ENCODE results near the gene PTPN7. TPM values are rescaled to one million over a fixed set of nuclear protein-coding genes. Genes with fewer than 3 reads are reported as not detected.
"Not testable (repeated sequence)": the region's sequence is repeated elsewhere in the genome, so short reads cannot be mapped to it uniquely, and the experiment has no call there.

Gene PTPN7
- polyA plus RNA-seq, 2 of the 4 experiments (the other 2 are of a cell fraction): 0.08 TPM; not detected in 1

DNA sequence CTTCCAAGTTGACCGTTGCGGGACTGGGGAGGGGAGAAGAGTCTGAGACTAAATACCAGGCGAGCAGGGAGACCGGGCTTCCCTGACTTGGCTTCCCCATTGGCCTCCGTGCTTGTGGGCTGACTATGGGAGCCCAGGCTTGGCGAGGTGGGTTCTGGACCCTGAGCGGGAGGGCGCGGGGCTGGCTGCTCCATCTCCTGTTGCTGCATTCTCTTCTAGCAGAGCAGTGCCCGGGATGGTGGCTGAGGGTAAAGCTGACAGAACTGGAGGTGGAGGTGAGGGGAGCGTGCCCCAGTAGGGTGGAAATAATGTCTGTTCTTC, 33.9 kb upstream of the PTPN7 start (continued):
- TF ChIP-seq, protein P1, sequence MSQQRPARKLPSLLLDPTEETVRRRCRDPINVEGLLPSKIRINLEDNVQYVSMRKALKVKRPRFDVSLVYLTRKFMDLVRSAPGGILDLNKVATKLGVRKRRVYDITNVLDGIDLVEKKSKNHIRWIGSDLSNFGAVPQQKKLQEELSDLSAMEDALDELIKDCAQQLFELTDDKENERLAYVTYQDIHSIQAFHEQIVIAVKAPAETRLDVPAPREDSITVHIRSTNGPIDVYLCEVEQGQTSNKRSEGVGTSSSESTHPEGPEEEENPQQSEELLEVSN (IDR thresholded peaks at IDR 0.05; ENCODE audit: borderline replicate concordance, low read depth): no peak
- no peak for TF ChIP-seq KDM1A (IDR thresholded peaks at IDR 0.05; ENCODE audit: low read depth)
- TF ChIP-seq ZC3H11A (IDR thresholded peaks at IDR 0.05): no peak
- no peak for TF ChIP-seq RARB (CRISPR knock-in tag; IDR thresholded peaks at IDR 0.05)
- no peak for TF ChIP-seq MYC (IDR thresholded peaks at IDR 0.05; ENCODE audit: borderline replicate concordance, low read length)
- no peak for TF ChIP-seq FOXS1 (CRISPR knock-in tag; IDR thresholded peaks at IDR 0.05)
- TF ChIP-seq JUNB (IDR thresholded peaks at IDR 0.05): no peak
- TF ChIP-seq NPAS2 (CRISPR knock-in tag; IDR thresholded peaks at IDR 0.05; ENCODE audit: borderline replicate concordance): no peak
- no peak for TF ChIP-seq CHD4 (IDR thresholded peaks at IDR 0.05; ENCODE audit: borderline replicate concordance)

DNA sequence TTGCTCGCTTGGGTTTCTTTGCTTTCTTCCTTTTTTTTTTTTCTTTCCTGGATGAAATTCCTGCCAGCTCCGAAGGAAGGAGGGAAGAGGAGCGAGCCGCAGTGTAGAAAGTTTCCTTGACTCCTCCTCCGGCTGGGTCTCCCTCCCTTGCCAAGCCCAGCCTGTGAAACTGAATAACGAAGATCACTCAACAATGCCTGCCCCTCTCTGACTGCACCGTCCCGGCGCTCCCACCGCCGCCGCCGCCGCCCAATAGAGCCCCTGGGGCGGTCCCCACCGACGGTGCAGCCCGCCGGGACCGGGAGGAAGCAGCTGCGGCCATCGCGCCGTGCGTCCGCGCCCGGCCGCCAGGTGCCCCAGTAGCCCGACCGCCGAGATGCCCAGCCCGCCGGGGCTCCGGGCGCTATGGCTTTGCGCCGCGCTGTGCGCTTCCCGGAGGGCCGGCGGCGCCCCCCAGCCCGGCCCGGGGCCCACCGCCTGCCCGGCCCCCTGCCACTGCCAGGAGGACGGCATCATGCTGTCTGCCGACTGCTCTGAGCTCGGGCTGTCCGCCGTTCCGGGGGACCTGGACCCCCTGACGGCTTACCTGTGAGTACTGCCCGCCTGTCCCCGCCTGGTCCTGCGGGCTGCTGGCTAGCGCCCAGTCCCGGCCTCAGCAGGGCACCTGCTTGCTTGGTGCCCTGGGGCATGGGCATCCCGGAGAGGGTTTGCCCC, 33.4 kb upstream of the PTPN7 start, which contains the start of gene LGR6:
LGR6 (plus strand) TSS at position 186 of the 714 bp plus-strand sequence; CDS start at position 377, 191 bp downstream.
- ATAC-seq (peak in 1 of 2 experiments; percentile 8; a peak in 3 of 6 replicates), DNase-seq (ENCODE audit: low read depth in 1 of 2, low spot score in 1 of 2) (no peak), FAIRE-seq (no peak)
- no peak for TF ChIP-seq ZFP36 (IDR thresholded peaks at IDR 0.05; ENCODE audit: borderline replicate concordance, partially characterized antibody)
- TF ChIP-seq, protein P2, sequence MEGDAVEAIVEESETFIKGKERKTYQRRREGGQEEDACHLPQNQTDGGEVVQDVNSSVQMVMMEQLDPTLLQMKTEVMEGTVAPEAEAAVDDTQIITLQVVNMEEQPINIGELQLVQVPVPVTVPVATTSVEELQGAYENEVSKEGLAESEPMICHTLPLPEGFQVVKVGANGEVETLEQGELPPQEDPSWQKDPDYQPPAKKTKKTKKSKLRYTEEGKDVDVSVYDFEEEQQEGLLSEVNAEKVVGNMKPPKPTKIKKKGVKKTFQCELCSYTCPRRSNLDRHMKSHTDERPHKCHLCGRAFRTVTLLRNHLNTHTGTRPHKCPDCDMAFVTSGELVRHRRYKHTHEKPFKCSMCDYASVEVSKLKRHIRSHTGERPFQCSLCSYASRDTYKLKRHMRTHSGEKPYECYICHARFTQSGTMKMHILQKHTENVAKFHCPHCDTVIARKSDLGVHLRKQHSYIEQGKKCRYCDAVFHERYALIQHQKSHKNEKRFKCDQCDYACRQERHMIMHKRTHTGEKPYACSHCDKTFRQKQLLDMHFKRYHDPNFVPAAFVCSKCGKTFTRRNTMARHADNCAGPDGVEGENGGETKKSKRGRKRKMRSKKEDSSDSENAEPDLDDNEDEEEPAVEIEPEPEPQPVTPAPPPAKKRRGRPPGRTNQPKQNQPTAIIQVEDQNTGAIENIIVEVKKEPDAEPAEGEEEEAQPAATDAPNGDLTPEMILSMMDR (IDR thresholded peaks at IDR 0.05): no peak
- TF ChIP-seq EHF (CRISPR knock-in tag; IDR thresholded peaks at IDR 0.05): no peak
- peaks cover 13% of the 10 kb centered on the region for H3K4me1 ChIP-seq
- peak within 1 kb of the TSS; percentile 56 to 76; a peak in 5 of 6 replicates for H3K27ac ChIP-seq
- peak within 1 kb of the TSS; percentile 36 for H3K4me3 ChIP-seq
- ChIA-PET CTCF (interaction anchor here (1.0 to 5.4 kb wide), 34 partner anchors 9 to 525 kb away, joined by 3 to 93 read pairs (median 9); partner anchors contain the start of genes PTPN7 and UBE2T), POLR2A (interaction anchor here (1.0 to 1.2 kb wide), 2 partner anchors 42 to 134 kb away, joined by 3 to 6 read pairs; no protein-coding TSS in a partner anchor)
- WGBS (ENCODE audit: missing lambda C conversion rate): 31% methylated on average over 21 of the region's 61 CpGs
- H3K4me2 ChIP-seq: peak within 1 kb of the TSS; percentile 68
- H3K9me3 ChIP-seq: no peaks in the 10 kb centered on the region

DNA sequence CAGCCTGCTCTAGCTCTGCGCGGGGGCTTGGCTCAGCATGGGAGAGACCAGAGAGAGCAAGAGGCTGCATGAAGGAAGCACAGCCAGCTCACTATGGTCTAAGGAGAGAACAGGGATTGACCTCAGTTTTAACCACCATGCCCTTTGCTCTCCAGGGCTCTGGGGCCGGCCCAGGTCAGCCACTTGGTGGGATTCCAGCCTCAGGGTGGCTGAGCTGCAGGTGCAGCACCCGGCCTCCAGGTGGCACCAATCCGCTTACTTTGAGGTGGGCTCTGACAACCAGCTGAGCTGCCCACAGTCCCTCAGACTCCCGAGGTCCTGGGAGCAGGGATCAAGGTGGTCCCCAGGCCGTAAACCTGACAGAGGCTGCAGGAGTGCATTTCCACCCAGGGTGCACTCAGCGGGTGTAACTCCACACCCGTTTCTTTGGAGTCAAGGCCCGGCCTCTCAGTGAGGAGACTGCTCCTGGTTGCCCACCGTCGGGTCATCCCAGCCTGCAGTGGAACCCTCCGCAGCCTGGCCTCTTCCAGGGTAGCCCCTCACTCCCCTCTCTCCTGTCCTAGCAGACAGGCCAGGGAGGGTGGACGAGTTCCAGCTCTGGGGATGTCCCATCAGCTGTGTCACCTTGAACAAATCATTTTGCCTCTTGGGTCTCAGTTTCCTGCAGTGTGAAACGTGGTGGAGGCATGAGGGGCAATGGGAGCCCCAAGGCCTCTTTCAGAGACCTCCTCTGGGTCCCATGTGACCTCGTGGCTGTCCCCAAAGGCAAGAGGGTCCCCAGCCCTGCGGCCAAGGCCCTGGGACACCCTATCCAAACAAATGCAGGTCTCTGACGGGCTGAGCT, 32.6 kb upstream of the PTPN7 start:
- FAIRE-seq: no peak
- peak overlapping the region; percentile 36; the same call in 1 of the 3 replicates for H3K4me3 ChIP-seq
- WGBS (ENCODE audit: missing lambda C conversion rate): 42% methylated on average over 14 of the region's 18 CpGs
- H3K27ac ChIP-seq: peak overlapping the region; percentile 56 to 76; a peak in 5 of 6 replicates
- no peaks in the 10 kb centered on the region for H3K9me3 ChIP-seq
- CTCF ChIA-PET: interaction anchor here (0.9 to 5.4 kb wide), 53 partner anchors 8 to 526 kb away, joined by 3 to 93 read pairs (median 6); partner anchors contain the start of genes PTPN7 and UBE2T
- DNase-seq (ENCODE audit: low read depth in 1 of 2, low spot score in 1 of 2): peak; percentile 60 to 64
- H3K4me1 ChIP-seq: peaks cover 9% of the 10 kb centered on the region; the same call in 2 of the 3 replicates
- TF ChIP-seq SMC3 (IDR thresholded peaks at IDR 0.05) (peak; percentile 92), HEYL (CRISPR knock-in tag; IDR thresholded peaks at IDR 0.05) (no peak), RAD21 (conservative IDR thresholded peaks at IDR 0.05 in 1 of 2, IDR thresholded peaks at IDR 0.05 in 1 of 2) (peak; percentile 87 to 91), JUN (IDR thresholded peaks at IDR 0.05) (no peak)
- TF ChIP-seq, protein P2 (IDR thresholded peaks at IDR 0.05): peak; percentile 88
- H3K4me2 ChIP-seq: peak overlapping the region; percentile 68
- peak; percentile 37 to 78; a peak in 5 of 6 replicates for ATAC-seq
- POLR2A ChIA-PET: interaction anchor here (1.0 to 1.2 kb wide), 2 partner anchors 43 to 134 kb away, joined by 3 to 6 read pairs; no protein-coding TSS in a partner anchor

DNA sequence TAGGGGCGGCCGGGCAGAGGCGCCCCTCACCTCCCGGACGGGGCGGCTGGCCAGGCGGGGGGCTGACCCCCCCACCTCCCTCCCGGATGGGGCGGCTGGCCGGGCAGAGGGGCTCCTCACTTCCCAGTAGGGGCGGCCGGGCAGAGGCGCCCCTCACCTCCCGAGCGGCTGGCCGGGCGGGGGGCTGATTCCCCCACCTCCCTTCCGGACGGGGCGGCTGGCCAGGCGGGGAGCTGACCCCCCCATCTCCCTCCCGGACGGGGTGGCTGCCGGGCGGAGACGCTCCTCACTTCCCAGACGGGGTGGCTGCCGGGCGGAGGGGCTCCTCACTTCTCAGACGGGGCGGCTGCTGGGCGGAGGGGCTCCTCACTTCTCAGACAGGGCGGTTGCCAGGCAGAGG, 31.0 kb upstream of the PTPN7 start:
- FAIRE-seq: not testable (repeated sequence)
- WGBS (ENCODE audit: missing lambda C conversion rate): no CpG with 5 or more reads among the region's 33 CpGs

More for the DNA sequence above, 31.0 kb upstream of the PTPN7 start:
- H3K9me3 ChIP-seq; DNase-seq (ENCODE audit: low read depth in 1 of 2, low spot score in 1 of 2); POLR2A ChIA-PET; H3K4me3 ChIP-seq; H3K4me2 ChIP-seq; H3K4me1 ChIP-seq; ATAC-seq: not testable (repeated sequence)
- H3K27ac ChIP-seq: 0 out of 6 replicates have a peak overlapping the region, but pooled peaks of 1 of the 2 experiments have one; percentile 53
- CTCF ChIA-PET: interaction anchor here (1.8 to 12.3 kb wide), 9 partner anchors 11 to 151 kb away, joined by 6 to 350 read pairs (median 14); partner anchors contain the start of gene UBE2T
